Measurements from ENCODE around the gene UPF2. TPM values are rescaled to one million over a fixed set of nuclear protein-coding genes. Genes with fewer than 3 reads are reported as not detected.

The UPF2 gene
- total and polyA plus RNA-seq, 2 of the 13 experiments (the other 11 are each of a cell fraction or from before 2014, with no cell fraction given), result 6.2 to 14.5 TPM

- TF ChIP-seq ARID5B (CRISPR knock-in tag; IDR thresholded peaks at IDR 0.05) (peak; percentile 50), TEAD3 (CRISPR knock-in tag; optimal IDR thresholded peaks at IDR 0.05; ENCODE audit: borderline replicate concordance) (peak; percentile 63), ZNF326 (CRISPR knock-in tag; IDR thresholded peaks at IDR 0.05; ENCODE audit: borderline replicate concordance) (no peak), MAFF (IDR thresholded peaks at IDR 0.05; ENCODE audit: low read depth, low read length) (no peak), PATZ1 (CRISPR knock-in tag; IDR thresholded peaks at IDR 0.05) (0 out of 2 replicates have a peak, but pooled peaks have one; percentile 16), ZSCAN25 (CRISPR knock-in tag; IDR thresholded peaks at IDR 0.05) (no peak), CEBPZ (IDR thresholded peaks at IDR 0.05; ENCODE audit: low read length) (no peak), RORA (CRISPR knock-in tag; IDR thresholded peaks at IDR 0.05) (no peak), ZNF605 (CRISPR knock-in tag; IDR thresholded peaks at IDR 0.05) (no peak), MNT (IDR thresholded peaks at IDR 0.05) (no peak), POGK (CRISPR knock-in tag; conservative IDR thresholded peaks at IDR 0.05) (no peak), ZNF343 (CRISPR knock-in tag; IDR thresholded peaks at IDR 0.05) (no peak), THYN1 (CRISPR knock-in tag; IDR thresholded peaks at IDR 0.05; ENCODE audit: borderline replicate concordance, low read depth) (no peak), RFXAP (CRISPR knock-in tag; IDR thresholded peaks at IDR 0.05; ENCODE audit: borderline replicate concordance) (no peak), XBP1 (CRISPR knock-in tag; IDR thresholded peaks at IDR 0.05) (no peak), ZNF484 (CRISPR knock-in tag; IDR thresholded peaks at IDR 0.05; ENCODE audit: borderline replicate concordance, low read depth) (no peak), POLR2A (IDR thresholded peaks at IDR 0.05; ENCODE audit: insufficient read depth in 1 of 2, low read depth in 2 of 2, low read length in 2 of 2) (no peak)
These were observed 55.9 kb downstream of the UPF2 start (continued) for GRCh38 chr10:11986593-11987216.
